Stimulated activated CD8-positive, alpha-beta memory T cell treated with anti-CD3 and anti-CD28 coated beads, Interleukin-7, amount 100 ng/mL, for 48 hours (primary cell): ENCODE results near the gene KCNQ1.

Experiments
- DNase-seq, 2 donors: peaks; one replicate each; pipeline ENCODE4 v3.0.0-alpha.2; 2020; ENCODE audit warnings: low read depth in 1 of 2; ENCODE audit errors: extremely low read depth in 1 of 2

KCNQ1 gene

GRCh38 chr11:2725368-2726300 is 280.8 kb downstream of the KCNQ1 start:
- no peak for DNase-seq

- DNase-seq = no peak
These were observed 282.2 kb downstream of the KCNQ1 start for GRCh38 chr11:2726964-2727363.

- no peak for DNase-seq
These were observed 283.4 kb downstream of the KCNQ1 start for GRCh38 chr11:2728128-2728662.

- DNase-seq = no peak
These were observed 284.0 kb downstream of the KCNQ1 start for GRCh38 chr11:2728663-2729332.

- no peak for DNase-seq
These were observed 285.0 kb downstream of the KCNQ1 start for GRCh38 chr11:2729841-2730240.

- no peak for DNase-seq
These were observed 285.7 kb downstream of the KCNQ1 start for GRCh38 chr11:2730272-2731129.

- no peak for DNase-seq
These were observed 286.6 kb downstream of the KCNQ1 start for GRCh38 chr11:2731130-2732125.

- DNase-seq = no peak
These were observed 287.6 kb downstream of the KCNQ1 start for GRCh38 chr11:2732261-2732939.

- DNase-seq = no peak
These were observed 288.3 kb downstream of the KCNQ1 start for GRCh38 chr11:2732940-2733628.

GRCh38 chr11:2734181-2735052 is 289.6 kb downstream of the KCNQ1 start:
- no peak for DNase-seq

- DNase-seq = no peak
These were observed 290.3 kb downstream of the KCNQ1 start for GRCh38 chr11:2735053-2735589.

GRCh38 chr11:2736577-2737225 is 291.9 kb downstream of the KCNQ1 start:
- DNase-seq = no peak

GRCh38 chr11:2737226-2737590 is 292.4 kb downstream of the KCNQ1 start:
- DNase-seq = no peak

GRCh38 chr11:2737866-2738265 is 293.1 kb downstream of the KCNQ1 start:
- no peak for DNase-seq

GRCh38 chr11:2738551-2739431 is 294.0 kb downstream of the KCNQ1 start:
- DNase-seq = no peak
